ENCODE measurements around the gene CIDEC. TPM values are rescaled to one million over a fixed set of nuclear protein-coding genes. Genes with fewer than 3 reads are reported as not detected.
A peak's percentile ranks its signal among the peaks of the same experiment; 100 is the strongest.

The CIDEC gene
- polyA plus RNA-seq, 2 of the 4 experiments (the other 2 are of a cell fraction) = 3.3 to 6.3 TPM

GRCh38 chr3:9883706-9884554 lies 3.9 kb upstream of the CIDEC start:
- FAIRE-seq (no peak), DNase-seq (ENCODE audit: low read depth in 1 of 2, low spot score in 1 of 2) (peak in 1 of 2 experiments; percentile 66), ATAC-seq (peak; percentile 53 to 62)
- Histone ChIP-seq H3K9me3 (no peaks in the 10 kb centered on the region), H3K4me1 (peaks cover 36% of the 10 kb centered on the region), H3K4me3 (no peak overlapping the region), H3K4me2 (peak overlapping the region; percentile 71), H3K27ac (peak overlapping the region; percentile 88 to 89)
- POLR2A ChIA-PET = interaction anchor here (0.5 to 2.5 kb wide), 9 partner anchors 10 to 63 kb away, joined by 3 to 14 read pairs (median 5); partner anchors contain the start of genes CRELD1 and RPUSD3
- TF ChIP-seq CHD4 (IDR thresholded peaks at IDR 0.05; ENCODE audit: borderline replicate concordance) (peak; percentile 57; the same call in 1 of the 2 replicates), SMC3 (IDR thresholded peaks at IDR 0.05) (no peak)
- WGBS (ENCODE audit: missing lambda C conversion rate) = 63% methylated on average over 7 of the region's 7 CpGs
- CTCF ChIA-PET = interaction anchor here (0.8 to 3.3 kb wide), 14 partner anchors 9 to 62 kb away, joined by 3 to 17 read pairs (median 4); partner anchors contain the start of gene CRELD1

GRCh38 chr3:9881441-9881840 lies 1.4 kb upstream of the CIDEC start:
- Histone ChIP-seq H3K27ac (peak overlapping the region in 1 of 2 experiments; percentile 48; a peak in 1 of 6 replicates), H3K4me3 (no peak overlapping the region), H3K4me2 (no peak overlapping the region), H3K4me1 (peaks cover 47% of the 10 kb centered on the region), H3K9me3 (no peaks in the 10 kb centered on the region)
- CTCF ChIA-PET = interaction anchor here (0.6 to 3.0 kb wide), 3 partner anchors 52 to 65 kb away, joined by 3 to 16 read pairs (median 3); partner anchors contain the start of gene CRELD1
- no peak for TF ChIP-seq FOSB (CRISPR knock-in tag; IDR thresholded peaks at IDR 0.05)
- no peak for TF ChIP-seq GATA3 (IDR thresholded peaks at IDR 0.05; ENCODE audit: borderline replicate concordance)
- TF ChIP-seq, protein P1, sequence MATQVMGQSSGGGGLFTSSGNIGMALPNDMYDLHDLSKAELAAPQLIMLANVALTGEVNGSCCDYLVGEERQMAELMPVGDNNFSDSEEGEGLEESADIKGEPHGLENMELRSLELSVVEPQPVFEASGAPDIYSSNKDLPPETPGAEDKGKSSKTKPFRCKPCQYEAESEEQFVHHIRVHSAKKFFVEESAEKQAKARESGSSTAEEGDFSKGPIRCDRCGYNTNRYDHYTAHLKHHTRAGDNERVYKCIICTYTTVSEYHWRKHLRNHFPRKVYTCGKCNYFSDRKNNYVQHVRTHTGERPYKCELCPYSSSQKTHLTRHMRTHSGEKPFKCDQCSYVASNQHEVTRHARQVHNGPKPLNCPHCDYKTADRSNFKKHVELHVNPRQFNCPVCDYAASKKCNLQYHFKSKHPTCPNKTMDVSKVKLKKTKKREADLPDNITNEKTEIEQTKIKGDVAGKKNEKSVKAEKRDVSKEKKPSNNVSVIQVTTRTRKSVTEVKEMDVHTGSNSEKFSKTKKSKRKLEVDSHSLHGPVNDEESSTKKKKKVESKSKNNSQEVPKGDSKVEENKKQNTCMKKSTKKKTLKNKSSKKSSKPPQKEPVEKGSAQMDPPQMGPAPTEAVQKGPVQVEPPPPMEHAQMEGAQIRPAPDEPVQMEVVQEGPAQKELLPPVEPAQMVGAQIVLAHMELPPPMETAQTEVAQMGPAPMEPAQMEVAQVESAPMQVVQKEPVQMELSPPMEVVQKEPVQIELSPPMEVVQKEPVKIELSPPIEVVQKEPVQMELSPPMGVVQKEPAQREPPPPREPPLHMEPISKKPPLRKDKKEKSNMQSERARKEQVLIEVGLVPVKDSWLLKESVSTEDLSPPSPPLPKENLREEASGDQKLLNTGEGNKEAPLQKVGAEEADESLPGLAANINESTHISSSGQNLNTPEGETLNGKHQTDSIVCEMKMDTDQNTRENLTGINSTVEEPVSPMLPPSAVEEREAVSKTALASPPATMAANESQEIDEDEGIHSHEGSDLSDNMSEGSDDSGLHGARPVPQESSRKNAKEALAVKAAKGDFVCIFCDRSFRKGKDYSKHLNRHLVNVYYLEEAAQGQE (IDR thresholded peaks at IDR 0.05) = no peak
- no peak for TF ChIP-seq ELK1 (IDR thresholded peaks at IDR 0.05; ENCODE audit: low read depth, low read length)
- no peak for TF ChIP-seq JUNB (IDR thresholded peaks at IDR 0.05)
- TF ChIP-seq POLR2A (IDR thresholded peaks at IDR 0.05; ENCODE audit: low read length) = no peak
- TF ChIP-seq EHMT2 (IDR thresholded peaks at IDR 0.05; ENCODE audit: low read depth) = no peak
- no peak for TF ChIP-seq RAD21 (conservative IDR thresholded peaks at IDR 0.05 in 1 of 2, IDR thresholded peaks at IDR 0.05 in 1 of 2)
- TF ChIP-seq HDAC2 (IDR thresholded peaks at IDR 0.05) = no peak
- TF ChIP-seq, protein P2, sequence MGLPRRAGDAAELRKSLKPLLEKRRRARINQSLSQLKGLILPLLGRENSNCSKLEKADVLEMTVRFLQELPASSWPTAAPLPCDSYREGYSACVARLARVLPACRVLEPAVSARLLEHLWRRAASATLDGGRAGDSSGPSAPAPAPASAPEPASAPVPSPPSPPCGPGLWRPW (IDR thresholded peaks at IDR 0.05) = no peak
- no peak for TF ChIP-seq KDM5A (IDR thresholded peaks at IDR 0.05)
- no peak for TF ChIP-seq POLR2AphosphoS2 (conservative IDR thresholded peaks at IDR 0.05; ENCODE audit: low read length)
- TF ChIP-seq HOXB13 (CRISPR knock-in tag; IDR thresholded peaks at IDR 0.05; ENCODE audit: low read depth) = no peak
- no peak for TF ChIP-seq CBX2 (IDR thresholded peaks at IDR 0.05; ENCODE audit: borderline replicate concordance, low read depth)
- no peak for TF ChIP-seq TFCP2L1 (CRISPR knock-in tag; IDR thresholded peaks at IDR 0.05)
- no peak for ATAC-seq
- 100% methylated on average over 1 of the region's 1 CpG for WGBS (ENCODE audit: missing lambda C conversion rate)
- POLR2A ChIA-PET = interaction anchor here (0.8 kb wide), 1 partner anchor 9 kb away, joined by 4 read pairs; the partner anchor contains the start of gene JAGN1
- FAIRE-seq = no peak
- no peak for DNase-seq (ENCODE audit: low read depth in 1 of 2, low spot score in 1 of 2)
